ENCODE results near the gene OR10H2.
"Not testable (repeated sequence)": the region's sequence is repeated elsewhere in the genome, so short reads cannot be mapped to it uniquely, and the experiment has no call there.

The OR10H2 gene

GRCh38 chr19:15759962-15760565 is 32.2 kb downstream of the OR10H2 start:
- TF ChIP-seq CTCF (IDR thresholded peaks at IDR 0.05; ENCODE audit: low read depth, low read length, missing control alignments), result no peak
- no peak overlapping the region for H3K4me3 ChIP-seq (replicated peaks; ENCODE audit: low read depth, low read length)
- no peak for DNase-seq (ENCODE audit: extremely low read depth, low read depth)

GRCh38 chr19:15769586-15769985 is 41.8 kb downstream of the OR10H2 start:
- TF ChIP-seq CTCF (IDR thresholded peaks at IDR 0.05; ENCODE audit: low read depth, low read length, missing control alignments), result no peak
- DNase-seq (ENCODE audit: extremely low read depth, low read depth), result no peak
- no peak overlapping the region for H3K4me3 ChIP-seq (replicated peaks; ENCODE audit: low read depth, low read length)

GRCh38 chr19:15774159-15774558 is 46.3 kb downstream of the OR10H2 start:
- not testable (repeated sequence) for H3K4me3 ChIP-seq (replicated peaks; ENCODE audit: low read depth, low read length); DNase-seq (ENCODE audit: extremely low read depth, low read depth)

GRCh38 chr19:15775249-15775648 is 47.4 kb downstream of the OR10H2 start:
- DNase-seq (ENCODE audit: extremely low read depth, low read depth), result no peak
- no peak for TF ChIP-seq CTCF (IDR thresholded peaks at IDR 0.05; ENCODE audit: low read depth, low read length, missing control alignments)
- no peak overlapping the region for H3K4me3 ChIP-seq (replicated peaks; ENCODE audit: low read depth, low read length)

- DNase-seq (ENCODE audit: extremely low read depth, low read depth), result no peak
- no peak for TF ChIP-seq CTCF (IDR thresholded peaks at IDR 0.05; ENCODE audit: low read depth, low read length, missing control alignments)
- no peak overlapping the region for H3K4me3 ChIP-seq (replicated peaks; ENCODE audit: low read depth, low read length)
Observed at GRCh38 chr19:15776264-15776663, 48.4 kb downstream of the OR10H2 start.

- TF ChIP-seq CTCF (IDR thresholded peaks at IDR 0.05; ENCODE audit: low read depth, low read length, missing control alignments), result no peak
- no peak for DNase-seq (ENCODE audit: extremely low read depth, low read depth)
- no peak overlapping the region for H3K4me3 ChIP-seq (replicated peaks; ENCODE audit: low read depth, low read length)
Observed at GRCh38 chr19:15776991-15777970, 49.5 kb downstream of the OR10H2 start.

Data from HFF-Myc (cell line).